Endothelial cell of umbilical vein (primary cell): Measurements from ENCODE around the gene FAM20A. TPM values are rescaled to one million over a fixed set of nuclear protein-coding genes. Genes with fewer than 3 reads are reported as not detected.

Experiments
- BruUV-seq: library from RNA; stranded (reverse); fragments of 400-500 nt; replicated peaks from 2 replicates; lab custom pipeline; 2021; lab: Mats Ljungman, UMichigan
- CTCF ChIA-PET: fragments of 300-600, 350-600 bp; sonication (Branson Sonifier 250); formaldehyde crosslinking; loops from one replicate; lab custom pipeline; 2021; ENCODE audit warnings: antibody characterized with exemption, inconsistent platforms; lab: Charles Lee
- POLR2A ChIA-PET: fragments of 300-600, 350-600 bp; sonication (Branson Sonifier 250); formaldehyde crosslinking; loops from one replicate; lab custom pipeline; 2021; ENCODE audit warnings: antibody characterized with exemption, inconsistent platforms; lab: Charles Lee
- DNase-seq: peaks from one replicate; pipeline ENCODE4 v3.0.0-alpha.2; 2011; ENCODE audit warnings: low read depth, low spot score
- FAIRE-seq: peaks from 2 replicates; lab custom pipeline; 2011; peaks lifted over from hg19 to GRCh38; lab: Jason Lieb, UNC
- H2AFZ ChIP-seq: 2 replicates; pipeline ENCODE4 v1.6.0; 2012; ENCODE audit warnings: low read depth, low read length, control low read depth, inconsistent platforms
- H3K27ac ChIP-seq: 2 replicates; pipeline ENCODE4 v1.5.1; 2011; ENCODE audit warnings: low read depth, mild to moderate bottlenecking, control low read depth, low read length, moderate library complexity; ENCODE audit not compliant: insufficient read depth
- H3K27me3 ChIP-seq, 2 experiments: 2 replicates each; pipeline versions ENCODE4 v1.6.0 to v1.6.1; 2011; ENCODE audit warnings: low read length in 2 of 2, mixed read lengths in 1 of 2; ENCODE audit not compliant: control insufficient read depth in 2 of 2, insufficient read depth in 2 of 2
- H3K36me3 ChIP-seq, 2 experiments: 2 replicates in 1 of 2; 3 replicates in 1 of 2; pipeline ENCODE4 v1.5.1; 2011; ENCODE audit warnings: low read length in 2 of 2, mild to moderate bottlenecking in 1 of 2, moderate library complexity in 1 of 2; ENCODE audit not compliant: control insufficient read depth in 2 of 2, insufficient read depth in 2 of 2; ENCODE audit errors: extremely low read depth in 1 of 2
- H3K4me1 ChIP-seq: 3 replicates; pipeline ENCODE4 v1.5.1; 2011; ENCODE audit warnings: mild to moderate bottlenecking, low read length; ENCODE audit not compliant: control insufficient read depth, insufficient read depth; ENCODE audit errors: extremely low read depth
- H3K4me2 ChIP-seq: 2 replicates; pipeline ENCODE4 v1.6.1; 2011; ENCODE audit warnings: low read length, control low read depth, mixed read lengths; ENCODE audit not compliant: insufficient read depth
- H3K4me3 ChIP-seq, 3 experiments: fragments of 200-600 bp in 1 of 3; sonication (generic), shearing (Covaris generic) in 1 of 3; replicated peaks in 1 of 3; 2 replicates each; pipeline ENCODE4 v1.5.1; 2011 to 2016; ENCODE audit warnings: control low read depth in 3 of 3, low read length in 3 of 3, mild to moderate bottlenecking in 2 of 3, inconsistent platforms in 1 of 3, low read depth in 1 of 3, moderate library complexity in 1 of 3; ENCODE audit not compliant: insufficient read depth in 1 of 3
- H3K79me2 ChIP-seq: 2 replicates; pipeline ENCODE4 v1.6.0; 2012; ENCODE audit warnings: low read length, inconsistent platforms; ENCODE audit not compliant: control insufficient read depth, insufficient read depth
- H3K9ac ChIP-seq: replicated peaks from 2 replicates; pipeline ENCODE3; 2011; ENCODE audit warnings: low read length, control low read depth; ENCODE audit not compliant: insufficient read depth; ENCODE audit errors: extremely low read depth
- H3K9me1 ChIP-seq: replicated peaks from 3 replicates; pipeline ENCODE4 v1.6.0; 2011; ENCODE audit warnings: mild to moderate bottlenecking, low read length; ENCODE audit not compliant: control insufficient read depth, insufficient read depth; ENCODE audit errors: extremely low read depth
- H3K9me3 ChIP-seq: replicated peaks from 2 replicates; pipeline ENCODE4 v1.5.1; 2012; ENCODE audit warnings: low read length, inconsistent platforms; ENCODE audit not compliant: control insufficient read depth, insufficient read depth
- H4K20me1 ChIP-seq: replicated peaks from 2 replicates; pipeline ENCODE3; 2011; ENCODE audit warnings: mild to moderate bottlenecking, low read length; ENCODE audit not compliant: control insufficient read depth, insufficient read depth; ENCODE audit errors: extremely low read depth
- EZH2 ChIP-seq: IDR thresholded peaks from 2 replicates; pipeline ENCODE4 v1.6.1; 2012; ENCODE audit warnings: borderline replicate concordance, low read depth, mild to moderate bottlenecking, moderate library complexity, low read length, inconsistent platforms; ENCODE audit not compliant: severe bottlenecking
- FOS ChIP-seq: IDR thresholded peaks from 2 replicates; pipeline ENCODE4 v1.6.1; 2011; ENCODE audit warnings: mild to moderate bottlenecking, low read length, moderate library complexity, borderline replicate concordance; ENCODE audit not compliant: insufficient read depth
- GATA2 ChIP-seq: IDR thresholded peaks from 2 replicates; pipeline ENCODE4 v1.7.0; 2011; ENCODE audit warnings: low read depth, mild to moderate bottlenecking, moderate library complexity, mixed read lengths, low read length; ENCODE audit not compliant: insufficient read length, insufficient read depth
- JUN ChIP-seq: IDR thresholded peaks from 2 replicates; pipeline ENCODE4 v1.6.1; 2011; ENCODE audit warnings: borderline replicate concordance, low read depth; ENCODE audit not compliant: insufficient read length, insufficient read depth
- MYC ChIP-seq: IDR thresholded peaks from one replicate; pipeline ENCODE4 v1.6.1; 2011; ENCODE audit warnings: mild to moderate bottlenecking, low read depth, low read length
- POLR2A ChIP-seq: IDR thresholded peaks from 2 replicates; pipeline ENCODE4 v1.6.1; 2012; ENCODE audit warnings: low read depth, mild to moderate bottlenecking, control low read depth, low read length
- POLR2AphosphoS5 ChIP-seq: IDR thresholded peaks from 2 replicates; pipeline ENCODE4 v1.6.1; 2012; ENCODE audit warnings: low read depth, mild to moderate bottlenecking, control low read depth, low read length, moderate library complexity; ENCODE audit not compliant: insufficient read depth
- dilution Hi-C: fragments of 300-500 bp; cut with MboI; formaldehyde crosslinking; loops from one replicate; pipeline ENCODE4 v1.15.0; 2019; ENCODE audit warnings: low sequenced_read_pairs; ENCODE audit not compliant: extremely low pct_ligation_motif_present
- intact Hi-C: fragments of 100-400 bp; cut with micrococcal nuclease; formaldehyde crosslinking; loops from one replicate; pipeline ENCODE4 v1.10.0; 2022
- polyA plus RNA-seq, 4 experiments: library from polyadenylated mRNA; depleted of rRNA in 3 of 4; stranded (reverse) in 3 of 4; unstranded in 1 of 4; fragments of >200 nt; gene quantifications; 2 replicates each; pipeline versions ENCODE4 v1.2.1 to v1.2.3, GENCODE V29; 2011 to 2012; ENCODE audit warnings: missing spikeins in 1 of 4
- total RNA-seq: library from RNA; stranded (reverse); gene quantifications from 2 replicates; pipeline ENCODE4 v1.2.3, GENCODE V29; 2021
- TF ChIP-seq, protein P1 (sequence below), 2 donors: IDR thresholded peaks; 1 replicate in 1 of 2; 2 replicates in 1 of 2; pipeline ENCODE4 v1.5.1; 2011; ENCODE audit warnings: low read length in 2 of 2, mild to moderate bottlenecking in 2 of 2, moderate library complexity in 2 of 2, control low read depth in 1 of 2, inconsistent platforms in 1 of 2, low read depth in 1 of 2; ENCODE audit not compliant: insufficient read depth in 1 of 2; ENCODE audit errors: extremely low read depth in 1 of 2
- TF ChIP-seq, protein P2 (sequence below): IDR thresholded peaks from 2 replicates; pipeline ENCODE4 v1.6.1; 2011; ENCODE audit not compliant: insufficient read depth, insufficient read length

Gene FAM20A
- total and polyA plus RNA-seq, 2 donors (not counting 3 experiments of a cell fraction or from before 2014, with no cell fraction given): not detected

DNA sequence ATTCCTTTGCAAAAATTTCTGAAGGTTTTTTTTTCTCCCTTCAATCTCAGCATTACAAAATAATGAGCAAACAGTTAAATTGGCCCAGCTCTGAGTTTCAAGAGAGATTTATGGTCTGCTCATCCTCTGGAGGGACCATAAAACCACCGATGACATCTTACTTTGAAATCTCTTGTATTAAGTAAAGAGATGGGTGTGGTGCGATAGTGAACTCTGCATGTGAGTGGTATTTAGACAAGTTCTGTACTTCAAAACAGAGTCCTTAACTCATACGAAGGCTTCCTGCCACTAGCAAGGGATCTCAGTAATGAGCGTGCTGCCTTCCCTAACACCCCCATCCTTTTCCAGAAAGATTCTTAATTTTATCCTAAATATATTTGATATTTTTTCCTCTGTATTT is 2.1 kb downstream of the FAM20A start:
- Histone ChIP-seq H3K9me3 (no peaks in the 10 kb centered on the region), H3K9me1 (no peaks in the 10 kb centered on the region), H3K27ac (no peak overlapping the region), H3K4me3 (no peak overlapping the region), H4K20me1 (no peaks in the 10 kb centered on the region), H3K79me2 (no peaks in the 10 kb centered on the region), H3K27me3 (peaks cover 43 to 53% of the 10 kb centered on the region in 2 experiments), H3K4me1 (peaks cover 3% of the 10 kb centered on the region), H3K9ac (no peak overlapping the region), H3K4me2 (no peak overlapping the region), H3K36me3 (no peaks in the 10 kb centered on the region), H2AFZ (no peak overlapping the region)
- dilution Hi-C loops (no loop called here), intact Hi-C loops (no loop called here)
- CTCF ChIA-PET: no interaction called here
- no peak for DNase-seq
- POLR2A ChIA-PET: no interaction called here
- TF ChIP-seq POLR2A (no peak), GATA2 (no peak), JUN (no peak)
- TF ChIP-seq, protein P1, sequence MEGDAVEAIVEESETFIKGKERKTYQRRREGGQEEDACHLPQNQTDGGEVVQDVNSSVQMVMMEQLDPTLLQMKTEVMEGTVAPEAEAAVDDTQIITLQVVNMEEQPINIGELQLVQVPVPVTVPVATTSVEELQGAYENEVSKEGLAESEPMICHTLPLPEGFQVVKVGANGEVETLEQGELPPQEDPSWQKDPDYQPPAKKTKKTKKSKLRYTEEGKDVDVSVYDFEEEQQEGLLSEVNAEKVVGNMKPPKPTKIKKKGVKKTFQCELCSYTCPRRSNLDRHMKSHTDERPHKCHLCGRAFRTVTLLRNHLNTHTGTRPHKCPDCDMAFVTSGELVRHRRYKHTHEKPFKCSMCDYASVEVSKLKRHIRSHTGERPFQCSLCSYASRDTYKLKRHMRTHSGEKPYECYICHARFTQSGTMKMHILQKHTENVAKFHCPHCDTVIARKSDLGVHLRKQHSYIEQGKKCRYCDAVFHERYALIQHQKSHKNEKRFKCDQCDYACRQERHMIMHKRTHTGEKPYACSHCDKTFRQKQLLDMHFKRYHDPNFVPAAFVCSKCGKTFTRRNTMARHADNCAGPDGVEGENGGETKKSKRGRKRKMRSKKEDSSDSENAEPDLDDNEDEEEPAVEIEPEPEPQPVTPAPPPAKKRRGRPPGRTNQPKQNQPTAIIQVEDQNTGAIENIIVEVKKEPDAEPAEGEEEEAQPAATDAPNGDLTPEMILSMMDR (IDR thresholded peaks at IDR 0.05; ENCODE audit: extremely low read depth in 1 of 2, insufficient read depth in 1 of 2, low read depth in 1 of 2, low read length in 2 of 2): no peak
- no TSS peak for BruUV-seq
- FAIRE-seq: no peak

DNA sequence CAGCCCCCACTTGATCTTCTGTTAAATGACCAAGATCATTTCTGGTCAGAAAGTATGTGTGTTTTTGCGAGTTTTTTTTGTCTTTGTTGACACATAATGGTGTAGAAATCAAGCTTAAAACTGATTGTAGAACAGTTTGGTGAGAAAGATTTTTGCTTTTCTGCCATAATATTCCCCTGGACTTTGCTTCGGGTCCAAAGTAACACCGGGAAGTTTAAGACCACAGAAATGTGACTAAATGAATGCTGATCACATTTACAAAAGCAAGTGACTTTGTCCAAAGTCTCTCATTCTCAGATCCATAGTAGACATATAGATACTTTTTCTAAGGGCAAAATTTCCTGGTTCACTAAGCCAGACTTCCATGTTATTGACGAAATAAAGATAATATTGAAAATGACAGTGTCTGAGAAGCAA is 2.6 kb downstream of the FAM20A start:
- H3K79me2 ChIP-seq: no peaks in the 10 kb centered on the region
- H3K4me1 ChIP-seq: peaks cover 3% of the 10 kb centered on the region
- H3K4me3 ChIP-seq: no peak overlapping the region
- H3K36me3 ChIP-seq: no peaks in the 10 kb centered on the region
- H3K9ac ChIP-seq: no peak overlapping the region
- H3K27ac ChIP-seq: no peak overlapping the region
- no peak overlapping the region for H3K4me2 ChIP-seq
- POLR2A ChIA-PET: no interaction called here
- FAIRE-seq: no peak
- H3K27me3 ChIP-seq: peaks cover 41 to 53% of the 10 kb centered on the region in 2 experiments
- H3K9me3 ChIP-seq: no peaks in the 10 kb centered on the region
- H3K9me1 ChIP-seq: no peaks in the 10 kb centered on the region
- intact Hi-C loops: no loop called here
- CTCF ChIA-PET: no interaction called here
- dilution Hi-C loops: no loop called here
- no peak overlapping the region for H2AFZ ChIP-seq
- no TSS peak for BruUV-seq
- no peak for TF ChIP-seq POLR2AphosphoS5
- no peak for TF ChIP-seq EZH2
- TF ChIP-seq POLR2A: no peak
- no peak for TF ChIP-seq MYC
- no peak for TF ChIP-seq JUN
- no peak for TF ChIP-seq GATA2
- TF ChIP-seq, protein P1 (IDR thresholded peaks at IDR 0.05; ENCODE audit: extremely low read depth in 1 of 2, insufficient read depth in 1 of 2, low read depth in 1 of 2, low read length in 2 of 2): no peak
- TF ChIP-seq, protein P2, sequence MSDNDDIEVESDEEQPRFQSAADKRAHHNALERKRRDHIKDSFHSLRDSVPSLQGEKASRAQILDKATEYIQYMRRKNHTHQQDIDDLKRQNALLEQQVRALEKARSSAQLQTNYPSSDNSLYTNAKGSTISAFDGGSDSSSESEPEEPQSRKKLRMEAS: no peak
- TF ChIP-seq FOS: no peak
- no peaks in the 10 kb centered on the region for H4K20me1 ChIP-seq
- DNase-seq: no peak
